Stimulated activated CD4-positive, alpha-beta T cell treated with anti-CD3 and anti-CD28 coated beads, Interleukin-12 subunit alpha, Interleukin-12 subunit beta, amount 100 ng/mL, for 24 hours (primary cell): ENCODE measurements around the gene PSPN.
"Not testable (repeated sequence)": the region's sequence is repeated elsewhere in the genome, so short reads cannot be mapped to it uniquely, and the experiment has no call there.

ENCODE experiments used
- DNase-seq, 2 experiments: peaks; one replicate each; pipeline ENCODE4 v3.0.0-alpha.2; 2020; ENCODE audit warnings: low read depth in 2 of 2

PSPN gene

DNA sequence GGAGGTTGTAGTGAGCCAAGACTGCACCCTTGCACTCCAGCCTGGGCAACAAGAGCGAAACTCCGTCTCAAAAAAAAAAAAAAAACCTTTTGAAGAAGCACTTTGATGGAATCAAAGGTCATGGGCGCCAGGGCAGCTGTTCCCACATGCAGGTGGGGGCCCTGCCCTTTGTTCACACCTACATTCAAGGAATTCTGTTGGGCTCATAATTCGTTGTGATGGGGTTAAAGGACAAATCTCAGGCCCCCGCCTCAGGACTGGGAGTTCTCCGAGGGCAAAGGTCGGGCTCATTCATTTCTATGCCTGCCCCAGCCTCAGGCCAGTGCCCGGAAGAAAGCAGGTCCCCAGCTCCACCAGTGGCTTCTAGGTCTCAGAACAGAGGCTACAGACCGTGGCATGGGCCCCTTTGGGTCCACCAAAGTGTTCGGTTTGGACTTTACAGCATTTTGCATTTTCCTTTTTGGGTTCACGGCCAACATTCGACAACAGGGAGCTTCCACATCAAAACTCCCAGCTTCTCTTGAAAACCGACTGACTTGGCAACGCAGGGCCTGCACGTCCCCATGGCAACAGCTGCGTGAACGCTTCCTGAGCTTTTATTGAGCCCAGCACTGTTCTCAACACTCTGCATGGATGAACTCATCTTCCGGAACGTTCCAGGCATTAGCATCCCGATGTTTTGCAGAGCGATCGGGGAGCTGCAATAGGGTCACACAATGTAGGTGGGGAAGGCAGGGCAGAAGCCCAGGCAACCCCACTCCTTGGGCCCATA, 27.3 kb upstream of the PSPN start:
- no peak for DNase-seq

DNA sequence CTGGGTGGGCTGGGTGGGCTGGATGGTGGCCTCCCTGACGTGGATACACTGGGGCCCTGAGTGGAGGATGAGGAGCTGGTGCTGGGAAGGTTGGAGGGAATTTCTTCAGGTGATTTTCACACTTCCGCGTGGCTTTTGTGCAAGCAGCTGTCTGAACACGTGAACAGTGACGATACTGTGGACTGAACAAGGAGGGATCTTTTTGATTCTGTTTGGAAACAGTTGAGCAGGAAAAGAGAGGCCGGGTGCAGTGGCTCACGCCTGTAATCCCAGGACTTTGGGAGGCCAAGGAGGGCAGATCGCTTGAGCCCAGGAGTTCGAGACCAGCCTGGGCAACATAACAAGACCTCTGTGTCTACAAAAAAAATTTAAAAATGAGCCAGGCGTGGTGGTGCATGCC, 26.3 kb upstream of the PSPN start:
- DNase-seq: no peak

DNA sequence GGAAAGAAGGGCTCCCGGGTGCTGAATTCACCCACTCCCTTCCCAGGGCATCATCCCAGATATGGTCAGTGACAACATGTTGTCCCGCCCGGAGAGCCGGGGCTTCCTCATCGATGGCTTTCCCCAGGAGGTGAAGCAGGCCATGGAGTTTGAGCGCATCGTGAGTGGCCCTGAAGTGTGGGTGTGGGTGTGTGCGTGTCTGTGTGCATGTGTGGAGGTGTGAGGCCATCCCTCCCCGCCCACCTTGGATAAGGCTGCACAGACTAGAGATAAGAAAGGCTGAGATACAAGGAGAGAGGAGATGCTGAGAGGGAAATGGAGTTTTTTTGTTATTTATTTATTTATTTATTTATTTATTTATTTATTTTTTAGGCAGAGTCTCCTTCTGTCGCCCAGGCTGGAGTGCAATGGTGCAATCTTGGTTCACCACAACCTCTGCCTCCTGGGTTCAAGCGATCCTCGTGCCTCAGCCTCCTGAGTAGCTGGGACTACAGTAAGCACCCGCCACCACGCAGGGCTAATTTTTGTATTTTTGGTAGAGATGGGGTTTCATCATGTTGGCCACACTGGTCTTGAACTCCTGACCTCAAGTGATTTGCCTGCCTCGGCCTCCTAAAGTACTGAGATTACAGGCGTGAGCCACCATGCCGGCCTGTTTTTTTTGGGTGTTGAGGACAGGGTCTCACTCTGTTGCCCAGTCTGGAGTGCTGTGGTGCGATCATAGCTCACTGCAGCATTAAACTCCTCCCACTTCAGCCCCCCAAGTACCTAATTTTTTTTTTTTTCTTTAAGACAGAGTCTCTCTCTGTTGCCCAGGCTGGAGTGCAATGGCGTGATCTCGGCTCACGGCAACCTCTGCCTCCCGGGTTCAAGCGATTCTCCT, 24.6 kb upstream of the PSPN start:
- DNase-seq: not testable (repeated sequence)

DNA sequence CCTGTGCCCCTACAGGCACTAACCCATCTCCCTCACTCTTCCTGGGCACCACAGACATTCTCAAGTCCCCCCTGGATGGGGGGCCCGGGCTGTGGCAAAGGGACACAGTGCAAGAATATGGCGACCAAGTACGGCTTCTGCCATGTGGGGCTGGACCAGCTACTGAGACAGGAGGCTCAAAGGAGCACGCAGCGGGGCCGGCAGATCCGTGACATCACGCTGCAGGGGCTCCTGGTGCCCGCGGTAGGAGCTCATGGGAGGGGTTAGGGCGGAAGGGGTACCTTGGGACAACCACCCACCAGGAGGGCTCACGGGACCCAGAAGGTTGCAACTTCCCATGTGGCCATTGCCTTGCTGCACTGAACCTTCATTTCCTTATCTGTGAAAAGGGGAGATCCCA, 20.6 kb upstream of the PSPN start:
- DNase-seq: no peak

DNA sequence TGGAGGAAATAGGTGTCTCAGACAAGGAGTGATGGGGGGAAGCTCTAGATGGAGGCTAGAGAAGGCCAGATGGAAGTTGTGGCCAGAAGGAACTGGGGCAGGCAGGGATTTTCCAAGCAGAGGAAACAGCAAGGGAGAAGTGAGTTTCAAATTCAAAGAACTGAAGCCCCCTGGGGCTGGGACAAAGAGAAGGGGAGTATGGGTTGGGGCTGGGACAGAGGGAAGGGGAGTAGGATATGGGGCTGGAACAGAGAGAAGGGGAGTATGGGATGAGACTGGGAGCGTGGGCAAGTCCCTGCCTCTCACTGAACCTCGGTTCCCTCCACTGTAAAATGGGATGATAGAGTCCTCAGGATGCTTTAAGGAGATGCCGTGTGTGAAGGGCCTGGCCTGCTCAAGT, 19.1 kb upstream of the PSPN start:
- no peak for DNase-seq

DNA sequence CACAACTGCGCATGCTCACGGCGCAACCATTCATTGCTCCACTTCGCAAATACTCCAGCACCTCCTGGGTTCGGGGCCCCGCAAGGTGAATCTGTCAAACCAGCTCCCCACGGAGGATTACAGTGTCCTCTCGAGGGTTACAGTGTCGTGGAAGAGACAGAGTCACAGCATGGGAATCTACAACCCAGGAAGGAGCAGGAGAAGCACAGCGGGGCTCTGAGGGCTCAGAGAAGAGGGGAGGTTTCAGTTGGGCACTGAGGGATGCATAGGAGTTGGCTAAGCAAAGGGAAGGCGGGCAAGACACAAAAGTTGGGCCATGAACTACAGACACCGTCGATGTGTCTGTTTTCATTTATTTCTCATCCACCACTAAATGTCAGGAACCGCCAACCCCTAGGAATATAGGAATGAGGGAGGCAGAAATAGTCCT, 18.3 kb upstream of the PSPN start:
- peak in 1 of 2 experiments; percentile 72 for DNase-seq

DNA sequence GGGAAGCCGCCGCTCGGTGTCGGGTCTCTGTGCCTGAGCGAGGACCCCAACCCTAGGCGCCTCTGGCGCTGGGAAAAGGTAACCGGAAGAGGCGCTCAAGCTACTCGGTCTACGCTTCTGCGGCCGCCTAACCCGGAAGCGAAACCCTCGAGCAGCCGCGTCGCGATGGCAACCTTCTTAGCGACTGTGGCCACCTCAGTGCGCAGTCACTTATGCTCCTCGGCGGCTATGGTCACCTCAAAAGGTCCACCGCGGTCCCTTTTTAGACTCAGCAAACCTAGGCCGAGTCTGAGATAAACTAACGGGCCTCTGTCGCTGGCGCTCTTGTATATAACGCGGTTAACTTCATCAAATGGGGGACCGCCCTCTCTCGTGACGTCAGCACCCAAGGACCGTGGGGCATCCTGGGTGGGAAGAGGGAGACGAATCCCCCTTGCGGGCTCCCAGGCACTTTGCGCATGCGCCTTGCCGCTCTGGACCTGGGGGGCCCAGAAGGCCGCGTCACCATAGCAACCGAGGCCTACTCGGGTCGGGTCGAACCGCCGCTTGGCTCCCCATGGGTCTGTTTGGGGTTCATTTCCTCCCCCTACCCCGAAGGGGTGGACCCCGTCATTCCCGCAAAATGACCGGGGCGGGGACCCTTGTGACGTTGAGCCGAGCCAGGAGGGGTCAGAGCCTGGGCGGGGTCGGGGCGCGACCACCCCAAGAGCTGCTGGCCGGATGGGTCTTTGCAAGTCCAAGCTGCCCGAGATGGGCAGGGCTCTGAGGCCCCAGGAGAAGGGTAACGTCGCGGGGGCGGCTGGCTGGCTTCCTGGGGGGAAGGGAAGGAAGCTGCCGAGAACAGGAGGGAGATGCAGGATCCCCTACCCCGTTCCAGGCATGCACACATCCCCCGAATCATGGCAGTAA, 17.6 kb upstream of the PSPN start, which contains the start of gene GTF2F1:
Gene GTF2F1, minus strand, starts transcription at position 91 of the 909 bp plus-strand sequence. CDS start 169 bp downstream, outside the sequence.
- peak; percentile 86 to 92 for DNase-seq

DNA sequence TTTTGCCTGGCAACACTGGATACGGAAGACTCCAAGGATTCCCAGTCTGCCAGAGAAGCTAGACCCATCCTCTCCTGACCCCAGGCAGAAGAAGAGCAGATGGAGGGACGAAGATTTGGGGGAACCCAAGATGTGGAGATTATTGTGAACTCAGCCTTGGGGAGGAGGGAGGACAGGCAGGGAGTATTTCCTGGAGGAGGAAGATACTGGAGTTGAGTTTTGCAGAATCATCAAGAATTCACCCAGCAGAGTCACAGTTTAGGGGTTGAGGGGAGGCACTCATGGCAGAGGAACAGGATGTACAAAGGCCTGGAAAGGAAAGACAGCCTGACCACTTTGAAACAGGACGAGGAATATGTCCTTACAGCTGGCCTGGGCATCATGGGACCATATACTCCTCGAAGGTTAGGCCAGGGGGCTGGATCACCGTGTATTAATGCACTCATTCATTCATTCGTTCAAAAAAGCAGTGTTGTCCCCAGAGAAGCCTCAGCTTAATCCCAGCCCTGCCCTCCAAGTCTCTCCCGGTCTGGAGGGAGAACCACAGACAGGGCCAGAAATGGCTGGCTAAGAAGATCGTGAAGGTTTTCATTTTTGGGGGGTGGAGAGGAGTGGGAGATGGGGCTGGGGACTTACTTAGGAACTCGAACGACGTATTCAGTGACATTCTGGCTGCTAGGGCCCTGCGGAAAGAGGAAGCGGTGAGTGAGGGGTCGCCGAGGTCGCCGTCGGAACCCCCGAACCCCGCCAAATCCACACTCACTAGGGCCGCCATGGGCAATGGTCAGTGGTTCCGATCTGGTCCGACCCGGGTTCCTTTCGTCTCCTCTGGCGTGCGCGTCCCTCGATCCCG, 16.7 kb upstream of the PSPN start:
- no peak for DNase-seq

DNA sequence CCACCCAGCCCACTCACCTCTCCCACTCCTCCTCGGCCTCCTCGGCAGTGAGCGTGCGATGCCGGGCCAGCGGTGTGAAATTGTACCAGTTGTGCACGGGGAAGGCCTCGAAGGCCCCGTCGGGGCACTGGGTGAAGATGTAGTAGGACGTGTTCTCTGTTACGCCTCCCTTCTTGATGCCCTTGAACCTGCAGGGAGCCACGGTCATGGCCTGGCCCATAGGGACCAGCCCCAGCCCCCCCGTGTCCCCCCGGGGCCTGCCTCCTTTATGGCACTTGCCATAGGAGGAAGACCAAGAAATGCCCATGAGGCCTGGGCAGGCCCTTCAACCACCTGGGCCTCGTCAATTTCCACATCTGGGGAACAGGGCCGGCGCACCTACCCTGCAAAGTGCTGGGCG, 11.6 kb upstream of the PSPN start:
- DNase-seq: no peak

DNA sequence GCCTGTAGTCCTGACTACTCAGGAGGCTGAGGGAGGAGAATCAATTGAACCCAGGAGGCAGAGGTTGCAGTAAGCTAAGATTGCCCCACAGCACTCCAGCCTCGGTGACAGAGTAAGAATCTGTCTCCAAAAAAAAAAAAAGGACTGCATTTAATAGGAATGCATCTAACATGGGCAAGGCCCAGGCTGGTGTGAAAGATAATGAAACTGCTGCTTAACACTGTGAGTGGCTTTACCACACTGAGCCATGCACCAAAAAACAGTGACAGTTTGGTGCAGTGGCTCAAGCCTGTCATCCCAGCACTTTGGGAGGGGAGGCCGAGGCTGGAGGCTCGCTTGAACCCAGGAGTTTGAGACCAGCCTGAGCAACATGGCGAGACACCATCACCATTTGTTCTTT, 8.6 kb upstream of the PSPN start:
- no peak for DNase-seq

DNA sequence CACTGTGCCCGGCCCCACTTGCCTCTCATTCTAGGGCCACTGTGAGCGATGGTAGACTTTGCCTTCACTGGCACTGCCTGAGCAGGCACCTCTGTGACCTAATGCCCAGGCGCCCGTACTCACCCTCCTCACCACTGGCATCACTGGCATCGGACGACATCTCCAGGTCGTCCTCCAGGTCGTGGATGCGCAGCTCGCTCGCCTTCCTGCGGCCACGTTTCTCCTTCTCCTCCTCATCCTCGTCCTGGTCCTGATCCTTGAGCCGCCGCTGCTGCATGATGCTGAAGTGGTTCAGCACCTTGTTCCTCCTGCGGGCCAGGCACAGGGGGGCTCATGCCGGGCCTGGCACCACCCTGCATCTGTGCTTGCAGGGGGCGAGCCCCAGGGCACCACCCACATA, 7.5 kb upstream of the PSPN start:
- DNase-seq: no peak

DNA sequence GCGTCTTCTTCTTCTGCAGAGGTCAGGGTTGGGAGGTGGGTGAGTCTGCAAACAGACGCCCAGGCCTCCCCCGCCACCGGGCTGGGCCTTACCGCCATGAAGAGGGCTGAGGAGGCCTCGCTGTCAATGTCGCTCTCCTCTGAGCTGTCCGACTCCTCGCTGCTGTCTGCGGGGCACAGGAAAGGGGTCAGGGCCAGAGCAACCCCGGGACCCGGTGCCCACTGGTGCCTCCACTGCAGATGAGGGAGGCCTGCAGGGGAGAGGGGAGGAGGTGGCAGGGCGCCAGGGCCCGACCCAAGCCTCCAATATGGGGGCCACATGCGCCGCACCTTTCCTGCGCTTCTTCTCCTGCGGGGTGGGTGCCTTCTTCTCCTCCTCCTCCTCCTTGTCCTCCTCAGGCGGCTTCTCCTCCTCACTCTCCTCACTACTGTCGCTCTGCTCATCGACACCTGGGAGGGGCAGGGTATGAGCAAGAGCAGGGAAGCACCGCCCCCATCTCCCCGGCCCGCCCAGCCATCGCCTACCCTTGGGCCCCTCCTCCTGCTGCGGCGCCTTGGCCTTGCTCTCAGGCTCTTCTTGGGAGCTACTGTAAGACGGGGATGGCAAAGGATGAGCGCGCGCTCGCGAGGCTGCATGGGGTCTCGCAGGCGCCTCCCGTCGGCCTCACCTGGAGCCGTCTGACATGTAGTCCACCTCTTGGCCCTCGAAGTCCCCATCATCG, 5.5 kb upstream of the PSPN start:
- no peak for DNase-seq

DNA sequence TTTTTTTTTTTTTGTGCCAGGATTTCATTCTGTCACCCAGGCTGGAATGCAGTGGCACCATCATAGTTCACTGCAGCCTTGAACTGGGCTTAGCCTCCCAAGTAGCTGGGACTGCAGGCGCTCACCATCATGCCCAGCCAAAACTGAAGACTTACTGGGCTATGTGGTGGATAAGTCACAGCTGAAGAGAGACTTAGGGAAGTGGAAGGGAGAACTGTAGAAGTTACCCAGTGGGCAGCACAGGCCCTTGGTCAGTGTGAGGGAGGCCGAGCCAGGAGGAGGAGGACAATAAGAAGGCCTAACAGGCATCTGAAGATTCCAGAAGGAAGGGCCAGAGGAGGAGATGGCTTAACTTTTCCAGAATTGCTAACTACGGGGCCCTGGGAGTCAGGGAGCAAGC, 4.0 kb upstream of the PSPN start:
- no peak for DNase-seq

DNA sequence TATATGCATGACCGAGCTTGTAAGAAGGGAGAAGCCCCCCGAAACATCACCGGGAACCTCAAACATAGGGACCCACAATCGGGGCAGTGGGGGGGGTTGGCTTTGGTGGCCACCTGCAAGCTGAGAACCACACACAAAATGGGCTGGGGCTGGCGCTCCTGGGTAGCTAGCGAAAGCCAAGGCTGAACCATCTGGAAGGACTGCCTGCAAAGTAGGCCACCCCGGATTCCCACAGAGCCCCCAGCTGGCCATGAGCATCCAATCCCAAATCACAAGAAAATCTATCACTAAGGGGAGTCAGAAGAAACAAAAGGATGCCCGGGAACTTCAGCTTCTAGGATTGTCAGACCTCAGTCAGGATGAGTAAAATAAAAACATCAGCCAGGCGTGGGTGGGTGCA, 2.8 kb upstream of the PSPN start:
- no peak for DNase-seq

DNA sequence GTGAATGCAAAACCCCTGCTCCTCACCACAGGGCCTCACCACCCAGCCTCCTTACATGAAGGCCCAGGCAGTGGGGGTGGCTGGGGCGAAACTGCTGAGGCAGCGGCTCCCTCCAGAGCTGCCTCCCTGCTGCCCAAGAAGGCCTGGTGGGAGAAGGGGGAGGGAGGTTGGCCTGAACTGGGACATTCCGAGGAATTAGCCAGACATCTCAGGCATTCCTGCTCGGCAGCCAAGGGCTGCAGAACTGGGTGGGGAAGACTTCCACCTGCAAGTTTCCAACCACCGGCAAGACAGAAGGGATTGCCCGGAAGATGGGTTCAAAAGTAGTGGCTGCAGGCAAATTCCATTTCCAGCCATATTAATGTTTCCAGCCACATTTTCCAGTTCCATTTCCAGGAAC, 2.3 kb upstream of the PSPN start:
- no peak for DNase-seq

DNA sequence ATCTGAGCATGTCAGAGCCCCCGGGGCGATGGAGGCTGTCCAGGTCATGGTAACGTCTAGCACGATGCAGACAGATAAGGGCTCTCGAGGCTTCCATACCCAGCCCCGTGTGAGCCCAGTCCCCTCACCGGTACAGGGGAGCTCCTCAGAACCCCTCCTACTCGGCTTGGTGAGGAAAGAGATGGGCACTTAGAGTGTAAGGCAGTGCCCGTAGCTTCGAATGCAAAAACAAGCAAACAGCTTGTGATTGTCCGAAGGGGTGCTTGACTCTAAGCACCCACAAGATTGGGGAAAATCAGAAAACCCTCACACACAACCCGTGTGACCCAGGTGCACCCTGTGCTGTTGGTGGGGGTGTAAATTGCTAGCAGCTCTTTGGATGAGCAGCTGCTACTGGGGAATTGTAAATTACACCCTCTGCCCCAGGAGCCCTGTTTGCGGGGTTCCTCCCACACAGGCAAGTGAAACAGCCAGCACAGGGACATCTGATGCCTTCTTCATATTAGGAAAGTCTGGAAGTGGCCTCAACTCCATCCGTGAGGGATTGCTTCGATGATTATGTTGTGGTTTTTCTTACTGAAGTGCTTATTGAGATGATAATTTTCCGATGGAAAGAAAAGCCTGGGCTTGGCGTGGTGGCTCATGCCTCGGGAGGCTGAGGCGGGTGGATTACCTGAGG, 918 bp upstream of the PSPN start:
- DNase-seq: no peak

DNA sequence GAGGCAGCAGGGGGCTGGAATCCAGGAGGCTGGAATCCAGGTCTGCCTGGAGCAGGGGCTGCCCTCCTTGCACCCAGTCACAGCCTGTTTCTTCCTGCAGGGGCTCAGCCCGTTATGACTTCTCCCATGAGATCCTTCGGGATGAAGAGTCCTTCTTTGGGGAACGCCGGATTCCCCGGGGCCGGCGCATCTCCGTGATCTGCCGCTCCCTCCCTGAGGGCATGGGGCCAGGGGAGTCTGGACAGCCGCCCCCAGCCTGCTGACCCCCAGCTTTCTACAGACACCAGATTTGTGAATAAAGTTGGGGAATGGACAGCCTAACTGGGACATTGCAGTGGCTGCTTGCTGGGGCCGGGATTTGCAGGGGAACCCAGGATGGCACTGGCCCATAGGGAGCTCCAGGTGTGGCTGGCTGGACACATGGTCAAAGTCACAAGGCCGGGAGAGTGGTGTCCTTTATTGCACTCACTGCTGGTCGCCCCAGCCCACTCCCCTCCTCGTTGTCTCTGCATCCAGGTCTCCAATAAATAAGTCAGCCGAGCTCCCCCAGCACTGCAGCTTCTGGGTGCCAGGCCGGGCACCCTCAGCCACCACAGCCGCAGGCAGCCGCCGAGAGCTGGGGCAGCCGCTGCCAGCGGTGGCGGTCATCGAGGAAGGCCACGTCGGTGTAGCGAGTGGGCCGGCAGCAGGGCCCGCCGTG, 872 bp downstream of the PSPN start:
- no peak for DNase-seq

DNA sequence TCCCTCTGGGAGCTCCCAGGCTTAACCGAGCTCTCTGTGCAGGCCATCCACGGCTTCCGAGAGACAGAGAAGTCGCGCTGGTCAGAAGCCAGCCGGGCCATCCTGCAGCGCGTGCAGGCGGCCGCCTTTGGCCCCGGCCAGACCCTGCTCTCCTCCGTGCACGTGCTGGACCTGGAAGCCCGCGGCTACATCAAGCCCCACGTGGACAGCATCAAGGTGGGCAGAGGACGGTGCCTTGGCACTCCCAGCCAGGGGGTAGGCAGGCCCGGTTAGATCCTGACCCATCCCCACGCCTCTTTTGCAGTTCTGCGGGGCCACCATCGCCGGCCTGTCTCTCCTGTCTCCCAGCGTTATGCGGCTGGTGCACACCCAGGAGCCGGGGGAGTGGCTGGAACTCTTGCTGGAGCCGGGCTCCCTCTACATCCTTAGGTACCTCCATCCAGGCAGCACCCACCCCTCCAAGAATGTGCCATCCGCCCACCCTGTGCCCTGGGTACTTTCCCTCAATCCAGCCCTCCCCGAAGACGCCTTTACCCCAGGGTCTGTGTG, 1.5 kb downstream of the PSPN start:
- no peak for DNase-seq

DNA sequence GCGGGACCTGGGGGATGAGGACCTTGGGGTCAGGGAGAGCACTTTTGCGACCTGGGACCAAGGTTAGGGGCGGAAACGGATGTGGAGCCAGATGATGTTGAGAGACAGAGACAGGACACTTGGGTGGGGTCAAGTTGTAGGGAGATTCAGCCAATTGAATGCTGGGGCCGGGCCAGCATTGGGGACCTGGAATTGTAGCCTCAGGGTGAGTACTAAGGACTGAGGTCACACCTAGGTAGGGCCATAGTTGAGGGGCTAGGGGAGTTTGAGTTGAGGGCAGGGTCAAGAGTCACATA, 2.0 kb downstream of the PSPN start:
- DNase-seq: no peak
